GM20000 (cell line): ENCODE data around the gene CPXM2.

ENCODE experiments used
- DNase-seq: peaks from one replicate; pipeline ENCODE4 v3.0.0; 2012; ENCODE audit warnings: low spot score
- CTCF ChIP-seq: IDR thresholded peaks from 2 replicates; pipeline ENCODE4 v1.5.1; 2012; ENCODE audit warnings: mild to moderate bottlenecking, control low read depth; ENCODE audit errors: extremely low read depth, missing control alignments

CPXM2 gene

GRCh38 chr10:123748711-123749110 lies 142.9 kb downstream of the CPXM2 start:
- TF ChIP-seq CTCF, result no peak
- DNase-seq, result no peak

- TF ChIP-seq CTCF, result no peak
- DNase-seq, result no peak
These were observed 144.2 kb downstream of the CPXM2 start for GRCh38 chr10:123747426-123747825.

- DNase-seq, result no peak
These were observed 144.7 kb downstream of the CPXM2 start for GRCh38 chr10:123746942-123747341.

GRCh38 chr10:123746520-123746919 lies 145.1 kb downstream of the CPXM2 start:
- DNase-seq, result no peak
- no peak for TF ChIP-seq CTCF

More at GRCh38 chr10:123746942-123747341, 144.7 kb downstream of the CPXM2 start:
- no peak for TF ChIP-seq CTCF

GRCh38 chr10:123746061-123746460 lies 145.5 kb downstream of the CPXM2 start:
- TF ChIP-seq CTCF, result no peak
- no peak for DNase-seq

- no peak for DNase-seq
These were observed 147.4 kb downstream of the CPXM2 start for GRCh38 chr10:123744224-123744536.

GRCh38 chr10:123743441-123744223 lies 148.0 kb downstream of the CPXM2 start:
- TF ChIP-seq CTCF, result no peak
- DNase-seq, result no peak

More at GRCh38 chr10:123744224-123744536, 147.4 kb downstream of the CPXM2 start:
- no peak for TF ChIP-seq CTCF
